Vagina (tissue), 2 donors: Measurements from ENCODE around the gene GNAI2.

Source experiments
- POLR2A ChIP-seq, 2 donors: fragments of 450-650 bp; IDR thresholded peaks; one replicate each; pipeline ENCODE4 v1.6.1; 2017; ENCODE audit warnings: antibody characterized with exemption in 2 of 2, mild to moderate bottlenecking in 2 of 2, moderate library complexity in 2 of 2
- TF ChIP-seq, protein P1 (sequence below), 3 experiments: fragments of 450-650 bp in 2 of 3; fragments of 200-600 bp in 1 of 3; sonication (generic) in 1 of 3; IDR thresholded peaks; one replicate each; pipeline ENCODE4 v1.5.1; 2017 to 2019; ENCODE audit warnings: antibody characterized with exemption in 3 of 3, mild to moderate bottlenecking in 2 of 3, moderate library complexity in 2 of 3

DNA sequence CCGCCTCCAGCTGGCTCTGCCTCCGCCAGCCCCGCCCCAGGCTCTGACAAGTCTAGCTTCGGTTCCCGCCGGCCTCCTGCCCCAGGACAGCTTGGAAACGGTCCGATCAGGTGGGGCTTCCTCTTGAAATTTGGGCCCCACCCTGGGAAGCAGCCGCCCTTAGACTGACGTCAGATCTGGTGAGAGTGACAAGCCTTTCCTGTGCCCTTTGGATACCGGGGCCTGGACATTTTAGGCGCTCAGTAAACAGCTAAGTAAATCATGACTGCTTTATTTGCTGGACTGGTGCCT is 63.6 kb downstream of the GNAI2 start:
- TF ChIP-seq, protein P1, sequence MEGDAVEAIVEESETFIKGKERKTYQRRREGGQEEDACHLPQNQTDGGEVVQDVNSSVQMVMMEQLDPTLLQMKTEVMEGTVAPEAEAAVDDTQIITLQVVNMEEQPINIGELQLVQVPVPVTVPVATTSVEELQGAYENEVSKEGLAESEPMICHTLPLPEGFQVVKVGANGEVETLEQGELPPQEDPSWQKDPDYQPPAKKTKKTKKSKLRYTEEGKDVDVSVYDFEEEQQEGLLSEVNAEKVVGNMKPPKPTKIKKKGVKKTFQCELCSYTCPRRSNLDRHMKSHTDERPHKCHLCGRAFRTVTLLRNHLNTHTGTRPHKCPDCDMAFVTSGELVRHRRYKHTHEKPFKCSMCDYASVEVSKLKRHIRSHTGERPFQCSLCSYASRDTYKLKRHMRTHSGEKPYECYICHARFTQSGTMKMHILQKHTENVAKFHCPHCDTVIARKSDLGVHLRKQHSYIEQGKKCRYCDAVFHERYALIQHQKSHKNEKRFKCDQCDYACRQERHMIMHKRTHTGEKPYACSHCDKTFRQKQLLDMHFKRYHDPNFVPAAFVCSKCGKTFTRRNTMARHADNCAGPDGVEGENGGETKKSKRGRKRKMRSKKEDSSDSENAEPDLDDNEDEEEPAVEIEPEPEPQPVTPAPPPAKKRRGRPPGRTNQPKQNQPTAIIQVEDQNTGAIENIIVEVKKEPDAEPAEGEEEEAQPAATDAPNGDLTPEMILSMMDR (IDR thresholded peaks at IDR 0.05) = no peak
- no peak for TF ChIP-seq POLR2A (IDR thresholded peaks at IDR 0.05)
